Measurements from ENCODE around the gene NRAP.

DNA sequence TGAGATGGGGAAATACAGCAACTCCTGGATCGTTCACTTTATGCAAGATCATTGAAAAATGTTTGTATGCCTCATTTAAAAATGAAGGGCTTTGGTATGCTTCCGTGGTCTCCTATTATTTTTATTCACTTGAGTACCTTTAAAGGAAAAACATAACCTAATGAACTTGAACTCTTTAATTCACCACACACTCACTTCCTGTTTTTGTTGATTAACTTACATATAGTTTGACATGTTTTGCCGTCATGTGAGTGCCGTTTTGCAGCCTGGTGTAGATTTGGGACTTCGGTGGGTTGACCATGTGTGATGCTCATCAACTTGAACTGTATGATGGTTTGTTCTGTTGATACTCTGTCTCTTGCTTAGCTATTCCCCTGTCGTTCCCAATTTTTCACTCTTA lies 44.8 kb upstream of the NRAP start:
- no peak for TF ChIP-seq CTCF (IDR thresholded peaks at IDR 0.05)
- no peak for TF ChIP-seq ZBTB33 (IDR thresholded peaks at IDR 0.05; ENCODE audit: borderline replicate concordance, low read depth)
- no peak for TF ChIP-seq EP300 (IDR thresholded peaks at IDR 0.05; ENCODE audit: borderline replicate concordance in 1 of 2, low read depth in 1 of 2, low read length in 1 of 2)
- no peak for TF ChIP-seq YY1 (IDR thresholded peaks at IDR 0.05; ENCODE audit: low read depth)
- no peak for TF ChIP-seq GABPA (IDR thresholded peaks at IDR 0.05; ENCODE audit: low read depth)
- no peak for TF ChIP-seq RCOR1 (IDR thresholded peaks at IDR 0.05; ENCODE audit: low read length)
- no peak for TF ChIP-seq TCF12 (IDR thresholded peaks at IDR 0.05)
- no peak for TF ChIP-seq TAF1 (IDR thresholded peaks at IDR 0.05; ENCODE audit: borderline replicate concordance, low read depth, low read length)
